NCI-H2081 treated with DMSO at 0.1 percent for 48 hours (cell line): ENCODE measurements around the gene SERPINF2.
"Not testable (repeated sequence)": the region's sequence is repeated elsewhere in the genome, so short reads cannot be mapped to it uniquely, and the experiment has no call there.

Source experiments
- DNase-seq: peaks from one replicate; lab custom pipeline; 2025; lab: John Stamatoyannopoulos, UW

The SERPINF2 gene

DNA sequence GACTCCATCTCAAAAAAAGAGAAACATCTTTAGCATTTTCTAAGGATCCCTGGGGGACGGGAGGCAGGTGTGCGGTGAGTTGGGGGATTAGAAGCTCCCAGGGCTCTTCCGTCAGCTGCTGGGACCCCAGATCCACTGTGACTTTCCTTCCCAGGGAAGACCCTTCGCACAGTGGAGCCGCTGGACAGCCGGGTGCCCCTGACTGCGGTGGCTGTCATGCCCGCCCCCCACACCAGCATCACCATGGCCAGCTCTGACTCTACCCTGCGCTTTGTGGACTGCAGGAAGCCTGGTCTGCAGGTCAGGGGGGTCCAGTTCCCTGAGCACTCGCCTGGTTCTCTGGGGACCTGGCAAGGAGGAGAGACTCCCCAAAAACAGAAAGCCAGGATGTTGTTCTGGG, 7.3 kb upstream of the SERPINF2 start:
- no peak for DNase-seq

DNA sequence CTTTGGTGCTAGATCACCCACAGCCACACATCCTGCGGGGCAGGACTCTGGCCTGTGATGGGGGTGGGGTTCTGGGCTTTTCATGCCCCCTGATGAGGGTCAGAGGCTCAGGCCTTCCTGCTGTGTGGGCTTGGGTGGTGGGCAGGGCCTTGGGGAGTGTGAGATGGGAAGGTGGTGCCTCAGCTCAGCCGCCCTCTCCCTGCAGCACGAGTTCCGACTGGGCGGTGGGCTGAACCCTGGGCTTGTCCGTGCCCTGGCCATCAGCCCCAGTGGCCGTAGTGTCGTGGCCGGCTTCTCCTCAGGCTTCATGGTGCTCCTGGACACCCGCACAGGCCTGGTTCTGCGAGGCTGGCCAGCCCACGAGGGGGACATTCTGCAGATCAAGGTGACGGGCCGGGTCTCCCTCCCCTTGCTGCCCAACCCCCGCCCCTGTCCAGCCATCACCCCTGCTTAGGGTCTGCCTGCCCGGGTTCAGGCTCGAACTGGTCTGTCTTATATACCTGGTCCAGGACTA, 6.8 kb upstream of the SERPINF2 start:
- DNase-seq, result no peak

DNA sequence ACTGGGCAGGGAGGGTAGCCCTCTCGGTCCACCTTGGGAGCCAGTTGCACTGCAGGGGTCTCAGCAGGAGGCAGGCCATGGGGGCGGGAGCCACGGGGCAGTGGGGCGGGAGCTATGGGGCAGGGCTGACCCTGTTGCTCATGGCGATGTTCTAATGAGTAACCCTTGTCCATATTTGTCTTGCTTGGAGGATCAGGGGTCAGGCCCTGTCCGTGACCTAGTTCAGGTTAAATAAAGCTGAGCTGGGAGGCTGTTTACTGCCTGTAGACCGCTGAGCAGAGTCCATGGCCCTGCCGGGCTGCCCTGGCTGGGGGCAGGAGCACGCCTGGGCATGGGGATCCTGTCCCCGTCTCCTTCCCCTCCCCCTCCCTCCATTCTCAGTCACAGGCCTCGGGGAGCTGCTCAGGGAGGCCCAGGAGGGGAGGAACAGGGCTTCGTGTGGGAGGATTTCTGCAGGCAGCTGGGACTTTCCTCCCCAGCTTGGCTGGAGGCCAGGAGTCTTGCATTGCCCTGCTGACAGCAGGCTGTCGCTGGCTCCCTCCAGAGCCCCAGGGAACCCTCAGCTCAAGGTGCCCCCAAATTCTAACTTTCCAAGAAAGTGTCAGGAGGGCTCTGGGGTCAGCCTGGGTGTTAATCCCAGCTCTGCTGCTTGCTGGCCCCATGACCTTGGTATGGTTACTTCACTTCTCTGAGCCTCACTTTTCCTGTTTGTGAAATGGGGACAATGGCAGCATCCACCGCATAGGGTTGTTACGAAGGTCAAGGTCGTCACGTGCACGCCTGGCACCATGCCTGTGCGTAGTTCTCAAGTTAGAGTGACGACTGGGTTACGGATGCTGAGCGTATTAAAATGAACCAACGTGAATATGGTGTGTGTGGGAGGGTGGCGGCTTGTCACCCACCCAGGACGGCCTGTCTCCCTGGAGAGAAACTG, 6.1 kb upstream of the SERPINF2 start:
- no peak for DNase-seq

DNA sequence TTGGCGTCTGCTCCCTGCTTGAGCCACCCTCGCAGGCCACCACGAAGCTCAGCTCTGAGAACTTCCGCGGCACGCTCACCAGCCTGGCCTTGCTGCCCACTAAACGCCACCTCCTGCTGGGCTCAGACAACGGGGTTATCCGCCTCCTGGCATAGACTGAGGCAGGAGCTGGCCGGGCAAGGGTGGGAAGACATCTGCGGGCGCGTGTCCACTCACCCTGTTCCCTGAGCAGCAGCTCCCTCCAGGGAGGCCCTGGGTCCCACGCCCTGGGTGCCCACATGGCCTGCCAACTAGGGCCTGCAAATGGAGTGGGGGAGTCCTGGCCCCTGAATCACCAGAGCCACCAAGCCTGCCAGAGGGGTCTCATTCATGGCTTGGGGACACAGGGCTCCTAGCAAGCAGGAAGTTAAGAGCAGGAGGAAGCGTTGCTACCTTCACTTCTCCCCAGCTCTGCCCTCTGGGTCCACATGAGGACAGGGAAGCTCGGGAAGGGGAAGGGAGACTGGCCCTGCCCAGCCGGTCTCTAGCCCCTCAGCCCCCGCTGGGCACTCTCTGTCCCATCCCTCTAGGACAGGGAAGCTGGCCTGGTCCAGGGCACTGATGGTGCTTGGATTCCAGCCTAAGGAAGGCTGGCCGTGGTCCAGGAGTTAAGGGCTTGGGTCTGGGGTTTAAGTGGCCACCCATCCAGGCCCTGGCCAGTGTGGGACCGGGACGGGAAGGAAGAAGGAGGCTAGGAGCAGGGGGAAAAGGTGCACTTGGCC, 5.0 kb upstream of the SERPINF2 start:
- no peak for DNase-seq

DNA sequence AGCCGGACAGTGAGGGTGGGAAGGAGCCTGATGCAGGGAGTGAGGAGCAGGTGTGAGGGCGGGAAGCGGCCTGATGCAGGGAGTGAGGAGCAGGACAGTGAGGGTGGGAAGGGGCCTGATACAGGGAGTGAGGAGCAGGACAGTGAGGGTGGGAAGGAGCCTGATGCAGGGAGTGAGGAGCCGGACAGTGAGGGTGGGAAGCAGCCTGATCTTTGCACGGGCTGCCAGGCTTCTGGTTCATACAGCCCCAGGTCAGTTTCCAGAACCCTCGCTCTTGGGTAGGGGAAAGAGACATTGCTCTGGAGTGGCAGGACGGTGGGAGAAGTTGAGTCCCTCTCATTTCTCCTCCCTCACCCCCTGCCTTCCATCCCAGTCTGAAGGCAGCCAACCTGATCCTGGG, 772 bp upstream of the SERPINF2 start:
- DNase-seq, result not testable (repeated sequence)

DNA sequence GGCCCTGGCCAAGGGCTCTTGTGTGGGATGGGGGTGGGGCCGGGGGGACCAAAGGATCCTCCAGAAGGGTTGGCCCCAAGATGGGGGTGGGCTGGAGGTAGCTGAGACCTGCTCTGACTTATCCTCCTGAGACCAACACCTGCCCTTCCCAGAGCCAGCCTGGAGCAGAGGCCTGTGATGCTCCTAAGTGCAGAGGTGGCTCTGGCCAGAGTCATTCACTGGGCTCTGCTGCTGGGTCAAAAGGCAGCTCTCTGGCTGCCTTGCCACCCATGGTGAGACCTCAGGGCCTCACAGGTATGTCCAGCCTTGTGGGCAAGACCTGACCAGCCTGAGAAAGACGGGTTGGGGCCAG, 393 bp downstream of the SERPINF2 start:
- DNase-seq, result no peak

DNA sequence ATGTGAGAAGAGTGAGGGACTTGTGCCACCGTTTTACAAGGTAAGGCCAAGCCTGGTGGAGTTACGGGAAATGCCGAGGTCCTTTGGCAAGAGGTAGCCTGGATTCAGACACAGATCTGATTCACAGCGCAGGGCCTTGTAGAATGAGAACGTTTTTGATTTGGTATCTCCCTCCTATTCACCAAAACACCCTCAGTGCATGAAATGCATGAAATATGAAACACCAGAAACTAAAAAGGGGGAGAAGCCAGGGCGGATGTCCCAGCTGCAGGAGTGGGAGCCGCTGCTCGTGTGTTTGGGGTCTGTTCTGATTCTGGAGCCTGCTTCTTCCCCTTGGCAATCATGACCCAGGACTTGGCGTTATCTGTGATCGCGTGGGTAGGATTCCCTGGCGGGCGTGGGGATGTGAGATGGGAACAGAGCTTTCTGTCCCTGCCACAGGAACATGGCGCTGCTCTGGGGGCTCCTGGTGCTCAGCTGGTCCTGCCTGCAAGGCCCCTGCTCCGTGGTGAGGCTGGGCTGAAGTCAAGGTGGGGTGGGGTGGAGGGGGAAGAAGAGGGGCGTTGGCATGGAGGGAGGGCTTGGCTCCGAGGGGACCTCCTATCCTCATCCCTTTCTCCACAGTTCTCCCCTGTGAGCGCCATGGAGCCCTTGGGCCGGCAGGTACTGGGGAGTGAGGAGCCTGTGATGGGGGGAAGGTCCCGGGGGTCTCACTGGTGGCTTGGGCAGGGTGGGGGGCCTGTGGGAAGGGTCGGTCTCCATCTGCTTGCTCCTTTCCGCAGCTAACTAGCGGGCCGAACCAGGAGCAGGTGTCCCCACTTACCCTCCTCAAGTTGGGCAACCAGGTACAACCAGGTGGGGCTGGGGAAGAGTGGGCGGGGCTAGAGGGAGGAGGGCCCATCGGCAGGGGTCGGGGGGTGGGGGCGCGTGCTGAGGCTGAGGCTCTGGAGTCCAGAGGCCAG, 2.2 kb downstream of the SERPINF2 start:
- no peak for DNase-seq

DNA sequence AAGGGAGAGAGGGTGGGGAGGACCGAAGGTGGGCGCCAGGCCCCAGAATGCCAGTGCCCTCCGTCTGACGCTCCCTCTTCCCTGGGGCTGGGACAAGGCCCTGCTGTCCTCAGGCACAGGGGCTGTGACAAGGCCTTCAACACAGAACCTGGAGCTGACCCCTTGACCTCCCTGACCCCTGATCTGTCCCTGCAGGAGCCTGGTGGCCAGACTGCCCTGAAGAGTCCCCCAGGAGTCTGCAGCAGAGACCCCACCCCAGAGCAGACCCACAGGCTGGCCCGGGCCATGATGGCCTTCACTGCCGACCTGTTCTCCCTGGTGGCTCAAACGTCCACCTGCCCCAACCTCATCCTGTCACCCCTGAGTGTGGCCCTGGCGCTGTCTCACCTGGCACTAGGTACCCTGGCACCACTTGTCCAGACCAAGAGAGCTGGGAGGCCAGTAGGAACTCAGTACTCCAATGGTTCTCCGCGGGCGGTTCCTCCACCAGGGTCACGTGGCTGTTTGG, 2.9 kb downstream of the SERPINF2 start:
- DNase-seq, result no peak

DNA sequence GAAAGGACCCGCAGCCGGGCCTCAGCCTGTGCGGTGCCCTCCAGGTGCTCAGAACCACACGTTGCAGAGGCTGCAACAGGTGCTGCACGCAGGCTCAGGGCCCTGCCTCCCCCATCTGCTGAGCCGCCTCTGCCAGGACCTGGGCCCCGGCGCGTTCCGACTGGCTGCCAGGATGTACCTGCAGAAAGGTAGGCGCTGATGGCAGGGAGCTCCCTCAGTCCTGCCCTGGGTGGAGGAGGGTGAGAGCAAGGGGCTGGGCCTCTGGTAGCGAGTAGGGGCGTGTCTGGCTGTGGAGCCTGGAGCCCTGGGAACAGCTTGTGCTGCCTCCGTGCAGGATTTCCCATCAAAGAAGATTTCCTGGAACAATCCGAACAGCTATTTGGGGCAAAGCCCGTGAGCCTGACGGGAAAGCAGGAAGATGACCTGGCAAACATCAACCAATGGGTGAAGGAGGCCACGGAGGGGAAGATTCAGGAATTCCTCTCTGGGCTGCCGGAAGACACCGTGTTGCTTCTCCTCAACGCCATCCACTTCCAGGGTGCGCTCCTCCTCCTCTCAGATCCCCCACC, 4.4 kb downstream of the SERPINF2 start:
- DNase-seq, result no peak

DNA sequence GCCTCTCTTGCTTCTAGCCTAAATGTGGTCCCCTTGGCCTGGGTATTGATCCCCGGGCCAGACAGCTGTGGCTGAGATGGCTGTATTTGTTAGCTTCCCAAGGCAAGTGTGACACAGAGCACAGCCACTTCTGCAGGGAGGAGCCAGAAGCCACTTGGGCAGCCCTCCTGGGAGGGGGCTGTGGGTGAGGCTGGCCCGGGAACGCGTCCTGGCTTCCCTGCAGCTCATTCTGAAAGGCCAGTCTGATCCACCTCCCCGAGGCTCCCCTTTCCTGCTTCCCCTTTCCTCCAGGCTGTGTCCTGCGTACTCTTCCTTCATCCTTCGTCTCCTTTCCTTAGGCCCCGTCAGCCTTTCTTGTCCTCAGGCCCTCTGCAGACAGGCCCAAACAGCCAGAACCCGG, 8.0 kb downstream of the SERPINF2 start:
- no peak for DNase-seq

DNA sequence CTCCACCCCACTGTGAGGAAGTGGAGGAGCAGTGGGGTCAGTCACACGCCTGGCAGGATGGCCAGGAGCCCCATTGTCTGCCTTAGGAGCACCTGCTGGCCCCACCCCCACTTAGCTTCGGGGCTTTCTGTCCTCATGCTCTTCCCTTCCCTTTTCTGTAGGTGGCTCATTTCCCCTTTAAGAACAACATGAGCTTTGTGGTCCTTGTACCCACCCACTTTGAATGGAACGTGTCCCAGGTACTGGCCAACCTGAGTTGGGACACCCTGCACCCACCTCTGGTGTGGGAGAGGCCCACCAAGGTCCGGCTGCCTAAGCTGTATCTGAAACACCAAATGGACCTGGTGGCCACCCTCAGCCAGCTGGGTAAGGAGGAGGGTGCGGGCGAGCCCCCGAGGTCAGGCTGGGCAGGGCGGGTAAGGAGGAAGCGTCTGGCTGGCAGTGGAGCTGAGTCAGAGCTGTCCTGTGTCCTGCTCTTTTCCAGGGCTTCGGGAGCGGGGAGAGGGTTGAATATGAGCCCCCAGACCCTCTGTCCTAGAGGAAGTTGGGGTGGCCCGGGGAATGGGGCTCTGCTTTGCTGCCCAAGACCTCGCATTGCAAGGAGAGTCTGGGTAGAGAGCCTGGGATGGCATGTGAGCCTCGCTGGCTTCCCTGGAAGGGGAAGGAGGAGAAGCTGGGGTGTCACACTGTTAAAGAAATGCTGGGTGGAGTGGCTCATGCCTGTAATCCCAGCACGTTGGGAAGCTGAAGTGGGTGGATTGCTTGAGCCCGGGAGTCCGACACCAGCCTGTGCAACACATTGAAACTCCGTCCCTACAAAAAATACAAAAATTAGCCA, 10.0 kb downstream of the SERPINF2 start:
- DNase-seq, result no peak

DNA sequence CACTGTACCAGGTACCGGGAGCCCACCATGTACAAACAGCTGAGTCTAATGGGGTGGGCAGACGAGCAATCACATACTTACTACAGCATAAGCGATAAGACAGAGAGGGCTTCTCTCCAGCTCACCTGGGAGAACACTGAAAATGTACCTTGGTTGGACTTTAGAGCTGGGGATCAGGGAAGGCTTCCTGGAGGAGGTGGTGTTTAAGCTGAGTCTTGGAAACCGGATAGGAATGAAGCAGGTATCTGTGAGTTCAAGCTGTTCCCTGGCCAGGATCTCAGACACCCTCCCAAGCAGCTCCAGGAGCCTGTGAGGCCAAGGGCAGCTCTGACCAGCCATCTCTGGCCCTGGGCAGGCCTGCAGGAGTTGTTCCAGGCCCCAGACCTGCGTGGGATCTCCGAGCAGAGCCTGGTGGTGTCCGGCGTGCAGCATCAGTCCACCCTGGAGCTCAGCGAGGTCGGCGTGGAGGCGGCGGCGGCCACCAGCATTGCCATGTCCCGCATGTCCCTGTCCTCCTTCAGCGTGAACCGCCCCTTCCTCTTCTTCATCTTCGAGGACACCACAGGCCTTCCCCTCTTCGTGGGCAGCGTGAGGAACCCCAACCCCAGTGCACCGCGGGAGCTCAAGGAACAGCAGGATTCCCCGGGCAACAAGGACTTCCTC, 11.2 kb downstream of the SERPINF2 start:
- DNase-seq, result no peak

DNA sequence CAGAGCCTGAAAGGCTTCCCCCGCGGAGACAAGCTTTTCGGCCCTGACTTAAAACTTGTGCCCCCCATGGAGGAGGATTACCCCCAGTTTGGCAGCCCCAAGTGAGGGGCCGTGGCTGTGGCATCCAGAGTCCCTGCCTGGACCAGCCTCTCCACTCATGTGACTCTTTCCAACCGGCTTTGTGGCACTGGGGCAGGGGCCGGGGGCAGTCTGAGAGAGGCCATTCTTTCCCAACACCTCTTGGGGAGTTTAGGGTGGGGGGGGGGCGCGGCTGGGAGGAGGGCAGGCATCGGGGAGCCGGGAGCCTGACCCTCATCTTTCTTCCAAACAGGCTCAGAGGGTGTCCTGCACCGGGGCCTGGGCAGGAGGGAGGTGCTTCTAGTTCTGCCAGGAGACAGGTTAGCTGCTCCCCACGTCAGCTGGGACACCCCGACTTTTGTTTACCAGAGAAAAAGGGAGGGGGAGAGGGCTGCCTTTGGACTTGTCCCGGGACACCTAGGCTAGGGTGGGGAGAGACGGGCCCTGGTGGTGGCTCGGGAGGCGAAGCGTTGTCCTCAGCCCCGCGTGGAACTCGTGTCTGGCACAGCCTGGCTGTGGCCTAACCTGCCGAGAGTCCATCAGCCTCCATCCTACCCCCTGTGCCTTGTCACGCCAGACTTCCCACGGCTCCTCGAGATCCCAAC, 11.9 kb downstream of the SERPINF2 start:
- DNase-seq, result no peak

DNA sequence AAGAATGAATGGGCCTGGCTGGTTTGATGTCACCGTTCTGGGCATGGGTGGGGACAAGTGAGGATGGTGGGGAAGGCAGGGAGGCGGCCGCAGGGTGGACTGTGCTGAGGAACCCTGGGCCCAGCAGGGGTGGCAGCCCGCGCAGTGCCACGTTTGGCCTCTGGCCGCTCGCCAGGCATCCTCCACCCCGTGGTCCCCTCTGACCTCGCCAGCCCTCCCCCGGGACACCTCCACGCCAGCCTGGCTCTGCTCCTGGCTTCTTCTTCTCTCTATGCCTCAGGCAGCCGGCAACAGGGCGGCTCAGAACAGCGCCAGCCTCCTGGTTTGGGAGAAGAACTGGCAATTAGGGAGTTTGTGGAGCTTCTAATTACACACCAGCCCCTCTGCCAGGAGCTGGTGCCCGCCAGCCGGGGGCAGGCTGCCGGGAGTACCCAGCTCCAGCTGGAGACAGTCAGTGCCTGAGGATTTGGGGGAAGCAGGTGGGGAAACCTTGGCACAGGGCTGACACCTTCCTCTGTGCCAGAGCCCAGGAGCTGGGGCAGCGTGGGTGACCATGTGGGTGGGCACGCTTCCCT, 12.7 kb downstream of the SERPINF2 start:
- DNase-seq, result no peak

DNA sequence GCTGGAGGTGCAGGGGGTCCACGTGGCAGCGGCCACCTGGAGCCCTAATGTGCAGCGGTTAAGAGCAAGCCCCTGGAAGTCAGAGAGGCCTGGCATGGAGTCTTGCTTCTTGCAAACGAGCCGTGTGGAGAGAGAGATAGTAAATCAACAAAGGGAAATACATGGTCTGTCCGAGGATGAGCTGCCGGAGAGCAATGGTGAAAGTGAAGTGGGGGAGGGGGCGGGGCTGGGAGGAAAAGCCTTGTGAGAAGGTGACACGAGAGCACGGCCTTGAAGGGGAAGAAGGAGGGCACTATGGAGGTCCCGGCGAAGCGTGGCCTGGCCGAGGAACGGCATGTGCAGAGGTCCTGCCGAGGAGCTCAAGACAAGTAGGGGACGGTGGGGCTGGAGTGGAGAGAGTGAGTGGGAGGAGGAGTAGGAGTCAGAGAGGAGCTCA, 13.2 kb downstream of the SERPINF2 start:
- DNase-seq, result no peak

DNA sequence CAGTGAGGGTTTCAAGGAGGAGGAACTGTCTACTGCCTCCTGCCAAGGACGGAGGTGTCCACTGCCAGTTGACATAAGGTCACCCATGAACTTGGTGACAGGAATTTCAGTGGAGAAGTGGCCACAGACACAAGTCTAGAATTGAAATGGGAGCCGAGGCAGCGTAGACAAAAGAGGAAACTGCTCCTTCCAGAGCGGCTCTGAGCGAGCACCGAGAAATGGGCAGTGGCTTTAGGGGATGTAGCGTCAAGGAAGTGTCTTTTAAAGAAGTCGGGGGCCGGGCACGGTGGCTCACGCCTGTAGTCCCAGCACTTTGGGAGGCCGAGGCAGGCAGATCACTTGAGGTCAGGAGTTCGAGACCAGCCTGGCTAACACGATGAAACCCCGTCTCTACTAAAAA, 16.1 kb downstream of the SERPINF2 start:
- no peak for DNase-seq

DNA sequence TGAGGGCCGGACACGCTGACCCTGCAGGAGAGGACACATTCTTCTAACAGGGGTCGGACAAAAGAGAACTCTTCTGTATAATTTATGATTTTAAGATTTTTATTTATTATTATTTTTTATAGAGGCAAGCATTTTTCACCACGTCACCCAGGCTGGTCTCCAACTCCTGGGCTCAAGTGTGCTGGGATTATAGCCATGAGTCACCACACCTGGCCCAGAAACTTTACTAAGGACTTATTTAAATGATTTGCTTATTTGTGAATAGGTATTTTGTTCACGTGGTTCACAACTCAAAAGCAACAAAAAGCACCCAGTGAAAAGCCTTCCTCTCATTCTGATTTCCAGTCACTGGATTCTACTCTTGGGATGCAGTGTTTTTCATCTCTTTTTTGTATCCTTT, 16.9 kb downstream of the SERPINF2 start:
- DNase-seq, result no peak

DNA sequence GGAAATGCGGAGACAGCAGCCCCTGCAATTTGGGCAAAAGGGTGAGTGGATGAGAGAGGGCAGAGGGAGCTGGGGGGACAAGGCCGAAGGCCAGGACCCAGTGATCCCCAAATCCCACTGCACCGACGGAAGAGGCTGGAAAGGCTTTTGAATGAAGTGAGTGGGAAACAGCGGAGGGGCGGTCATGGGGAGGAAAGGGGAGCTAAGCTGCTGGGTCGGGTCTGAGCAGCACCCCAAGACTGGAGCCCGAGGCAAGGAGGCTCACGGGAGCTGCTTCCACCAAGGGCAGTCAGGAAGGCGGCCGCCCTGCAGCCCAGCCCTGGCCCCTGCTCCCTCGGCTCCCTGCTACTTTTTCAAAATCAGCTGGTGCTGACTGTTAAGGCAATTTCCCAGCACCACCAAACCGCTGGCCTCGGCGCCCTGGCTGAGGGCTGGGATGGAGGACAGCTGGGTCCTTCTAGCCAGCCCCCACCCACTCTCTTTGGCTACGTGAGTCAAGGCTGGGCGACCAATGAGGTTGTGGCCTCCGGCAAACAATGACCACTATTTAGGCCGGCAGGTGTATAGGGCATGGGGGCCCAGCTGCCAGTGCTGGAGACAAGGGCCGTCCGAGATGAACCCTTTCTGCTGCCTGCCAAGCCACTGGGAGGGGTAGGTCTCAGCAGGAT, 19.7 kb downstream of the SERPINF2 start:
- no peak for DNase-seq
